GM19395 (cell line): ENCODE measurements around the gene LRP5.

Experiments used
- ATAC-seq: cut with Tn5 transposase; IDR thresholded peaks from one replicate; pipeline ENCODE4 v1.9.1; 2021; ENCODE audit warnings: mild to moderate bottlenecking, moderate library complexity; ENCODE audit not compliant: unreplicated experiment

LRP5 gene

GRCh38 chr11:68308068-68308467 is 4.3 kb upstream of the LRP5 start:
- no peak for ATAC-seq

GRCh38 chr11:68309621-68310185 is 2.7 kb upstream of the LRP5 start:
- ATAC-seq, result no peak

- no peak for ATAC-seq
Measured at GRCh38 chr11:68311160-68312116, 953 bp upstream of the LRP5 start.

- ATAC-seq, result no peak
Measured at GRCh38 chr11:68312780-68313573, 586 bp downstream of the LRP5 start.

GRCh38 chr11:68313574-68314202 is 1.3 kb downstream of the LRP5 start:
- ATAC-seq, result no peak

- ATAC-seq, result no peak
Measured at GRCh38 chr11:68314203-68315170, 2.1 kb downstream of the LRP5 start.

DNA sequence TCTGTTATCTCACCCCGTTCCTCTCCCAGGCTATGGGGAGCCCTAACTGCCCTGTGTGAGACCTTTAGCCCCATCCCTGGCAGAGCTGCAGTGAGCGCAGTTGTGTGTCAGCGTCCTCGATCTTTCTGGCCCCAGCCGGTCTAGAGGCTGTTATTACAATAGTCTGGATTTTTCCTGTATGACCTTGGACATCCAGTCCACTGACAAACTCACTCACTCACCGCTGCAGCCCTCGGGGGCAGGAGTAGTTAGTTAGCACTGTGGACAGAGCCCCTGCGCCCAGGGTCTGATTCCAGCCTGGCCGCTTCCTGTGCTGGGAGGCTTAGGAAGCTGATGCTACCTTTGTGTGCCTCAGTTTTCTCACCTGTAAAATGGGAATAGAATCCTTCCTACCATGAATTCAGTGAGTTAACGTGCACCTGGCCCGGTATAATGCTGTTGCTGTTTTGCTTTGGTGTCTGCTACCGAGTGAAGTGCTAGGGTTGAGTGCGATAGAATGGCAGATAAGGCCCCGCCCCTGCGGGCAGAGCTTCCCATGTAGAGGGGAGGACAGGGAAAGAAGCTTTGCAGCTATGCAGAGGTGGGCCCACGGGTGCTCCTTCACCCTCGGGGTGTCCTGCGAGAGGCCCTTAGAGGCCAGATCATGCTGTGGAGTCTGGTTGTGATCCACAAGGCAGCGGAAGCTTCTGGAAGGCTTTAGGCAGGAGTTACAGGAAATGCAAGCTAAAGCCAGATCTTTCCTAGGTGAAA is 3.0 kb downstream of the LRP5 start:
- ATAC-seq, result no peak

DNA sequence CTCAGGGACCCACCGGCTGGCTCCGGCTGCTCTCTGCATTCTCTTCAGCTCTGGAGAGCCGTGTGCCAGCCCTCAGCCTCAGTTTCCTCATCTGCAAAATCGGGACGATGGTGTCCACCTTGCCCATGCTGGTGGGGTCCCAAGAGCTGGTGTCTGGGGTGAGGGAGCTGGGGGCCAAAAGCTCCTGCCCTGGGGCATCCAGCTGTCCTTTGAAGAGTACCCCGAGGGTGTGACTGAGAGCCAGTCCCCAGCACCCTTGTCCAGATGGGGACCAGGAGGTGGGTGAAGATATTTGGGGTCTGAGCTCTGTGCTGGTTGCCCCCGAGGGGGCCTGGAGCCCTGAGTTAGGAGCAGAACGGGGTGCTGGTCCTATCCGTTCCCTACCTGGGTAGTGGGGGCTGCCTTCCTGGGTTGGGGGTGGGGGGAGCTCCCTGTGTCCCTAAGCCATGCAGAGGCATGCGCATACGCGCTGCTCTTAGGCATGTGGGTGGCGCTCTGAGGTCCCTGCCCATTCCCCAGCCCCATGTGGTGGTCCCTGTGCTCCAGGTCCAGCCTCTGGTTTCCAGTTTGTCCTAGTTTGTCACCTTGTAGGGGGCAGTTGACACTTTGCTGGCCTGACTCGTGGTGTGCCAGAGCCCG is 4.9 kb downstream of the LRP5 start:
- no peak for ATAC-seq

- ATAC-seq, result no peak
Measured at GRCh38 chr11:68321293-68322051, 9.1 kb downstream of the LRP5 start.

DNA sequence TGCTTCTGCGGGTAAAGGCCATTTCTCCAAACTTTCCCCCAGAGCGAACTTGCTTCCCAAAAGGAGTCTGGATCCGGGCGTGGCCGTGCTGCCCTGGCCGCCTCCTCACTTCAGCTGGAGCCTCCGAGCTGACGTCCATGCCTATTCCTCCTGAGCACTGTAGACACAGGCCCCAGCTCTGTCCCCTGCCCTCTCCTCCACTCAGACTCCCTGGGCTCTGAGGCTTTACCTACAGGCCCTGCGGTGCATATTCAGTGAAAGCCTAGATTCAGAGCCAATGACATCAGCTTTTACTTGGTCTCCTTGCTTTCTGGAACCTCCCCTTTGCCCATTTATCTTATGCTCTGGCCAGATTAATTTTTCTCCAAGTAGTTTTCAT is 9.7 kb downstream of the LRP5 start:
- no peak for ATAC-seq

DNA sequence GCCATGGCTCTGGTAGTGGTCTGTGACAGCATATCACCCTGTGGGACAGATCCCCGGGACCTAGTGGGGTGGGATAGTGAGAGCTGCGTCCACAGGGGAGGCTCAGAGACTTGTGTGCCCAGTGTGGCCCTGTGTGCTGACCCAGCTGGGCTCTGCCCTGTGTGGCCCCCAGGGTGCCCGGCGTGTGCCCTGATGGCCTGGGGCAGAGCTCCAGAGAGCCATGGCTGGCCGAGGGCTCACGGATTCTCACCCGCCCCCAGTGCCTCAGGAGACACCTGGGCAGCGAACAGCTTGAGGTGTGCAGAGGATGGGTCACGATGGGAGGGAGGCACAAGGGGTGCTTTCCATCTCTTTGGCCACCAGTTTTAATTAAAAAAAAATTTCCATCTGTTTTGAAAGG is 11.8 kb downstream of the LRP5 start:
- ATAC-seq, result no peak

- ATAC-seq, result no peak
Measured at GRCh38 chr11:68324695-68325094, 12.3 kb downstream of the LRP5 start.

- no peak for ATAC-seq
Measured at GRCh38 chr11:68325183-68325906, 13.0 kb downstream of the LRP5 start.

- ATAC-seq, result no peak
Measured at GRCh38 chr11:68325907-68326220, 13.5 kb downstream of the LRP5 start.

DNA sequence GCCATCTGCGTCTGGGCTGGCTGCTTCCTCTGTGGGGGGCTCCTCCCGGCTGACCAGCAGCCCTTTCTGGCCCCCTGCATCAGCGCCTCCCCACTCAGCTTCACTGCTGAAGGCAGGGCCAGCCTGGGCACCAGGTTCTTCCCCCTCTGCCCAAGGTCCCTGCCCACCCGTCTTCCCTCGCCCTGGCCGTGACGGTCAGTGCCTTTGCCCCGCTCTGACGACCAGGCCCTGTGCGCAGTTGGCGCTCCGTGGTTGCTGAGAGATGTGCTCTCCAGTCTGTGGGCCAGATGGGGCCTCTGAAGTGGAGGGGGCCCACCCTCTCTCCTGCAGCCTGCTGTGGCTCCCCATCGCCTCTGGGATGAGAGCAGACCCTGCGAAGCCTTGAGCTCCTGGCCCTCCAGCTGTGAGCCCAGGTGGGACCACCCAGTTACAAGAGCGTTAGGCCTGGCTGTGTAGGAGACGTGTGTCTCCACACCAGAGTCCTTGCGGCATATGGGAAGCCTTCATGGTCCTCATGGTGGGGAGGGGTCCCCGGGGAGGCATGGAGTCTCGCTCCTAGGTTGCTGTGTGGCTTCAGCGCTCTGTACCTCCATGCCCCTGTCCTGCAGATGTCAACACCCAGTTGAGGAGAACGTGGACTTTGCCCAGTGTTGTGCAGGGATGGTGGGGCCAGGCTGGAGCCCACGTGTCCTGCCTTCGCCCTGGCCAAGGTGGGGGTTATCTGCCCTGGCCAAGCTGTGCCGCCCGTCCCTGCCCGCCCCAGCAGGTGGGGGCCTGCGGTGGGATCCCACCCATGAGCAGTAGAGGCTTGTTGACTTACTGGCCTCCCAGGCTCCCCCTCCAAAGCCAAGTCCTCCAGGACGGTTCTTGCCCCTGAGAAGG is 14.2 kb downstream of the LRP5 start:
- ATAC-seq, result no peak

GRCh38 chr11:68327586-68328370 is 15.4 kb downstream of the LRP5 start:
- ATAC-seq, result no peak
